ENCODE measurements around the gene SPOP.

DNA sequence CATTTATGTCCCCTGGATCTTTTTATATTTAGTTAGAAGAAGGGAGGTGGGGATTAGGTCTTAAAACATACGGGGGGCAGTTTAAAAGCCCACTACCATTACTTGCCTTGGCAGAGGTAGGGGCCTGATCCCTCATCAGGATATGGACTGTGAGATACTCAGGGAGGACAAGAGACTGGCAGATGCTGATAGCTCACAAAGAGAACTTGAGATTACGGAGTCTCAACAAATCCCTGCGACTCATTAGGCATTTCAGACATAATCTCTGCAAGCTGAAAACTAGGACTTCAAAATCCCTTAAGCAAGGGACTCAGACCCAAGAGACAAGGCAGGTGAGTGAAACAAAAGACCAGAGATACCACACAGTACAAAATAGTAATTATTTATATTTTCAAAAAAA is 79.0 kb downstream of the SPOP start:
- TF ChIP-seq, protein P1, sequence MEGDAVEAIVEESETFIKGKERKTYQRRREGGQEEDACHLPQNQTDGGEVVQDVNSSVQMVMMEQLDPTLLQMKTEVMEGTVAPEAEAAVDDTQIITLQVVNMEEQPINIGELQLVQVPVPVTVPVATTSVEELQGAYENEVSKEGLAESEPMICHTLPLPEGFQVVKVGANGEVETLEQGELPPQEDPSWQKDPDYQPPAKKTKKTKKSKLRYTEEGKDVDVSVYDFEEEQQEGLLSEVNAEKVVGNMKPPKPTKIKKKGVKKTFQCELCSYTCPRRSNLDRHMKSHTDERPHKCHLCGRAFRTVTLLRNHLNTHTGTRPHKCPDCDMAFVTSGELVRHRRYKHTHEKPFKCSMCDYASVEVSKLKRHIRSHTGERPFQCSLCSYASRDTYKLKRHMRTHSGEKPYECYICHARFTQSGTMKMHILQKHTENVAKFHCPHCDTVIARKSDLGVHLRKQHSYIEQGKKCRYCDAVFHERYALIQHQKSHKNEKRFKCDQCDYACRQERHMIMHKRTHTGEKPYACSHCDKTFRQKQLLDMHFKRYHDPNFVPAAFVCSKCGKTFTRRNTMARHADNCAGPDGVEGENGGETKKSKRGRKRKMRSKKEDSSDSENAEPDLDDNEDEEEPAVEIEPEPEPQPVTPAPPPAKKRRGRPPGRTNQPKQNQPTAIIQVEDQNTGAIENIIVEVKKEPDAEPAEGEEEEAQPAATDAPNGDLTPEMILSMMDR (IDR thresholded peaks at IDR 0.05): no peak
- TF ChIP-seq EP300 (IDR thresholded peaks at IDR 0.05): no peak

All from ovary (tissue), 3 donors.